B cell (primary cell): ENCODE results near the gene FZD2. TPM values are rescaled to one million over a fixed set of nuclear protein-coding genes. Genes with fewer than 3 reads are reported as not detected.

Experiments
- ATAC-seq: fragments of 200-7000 bp; cut with Tn5 transposase; one replicate; pipeline ENCODE4 v1.10.0; 2021; ENCODE audit warnings: low read depth, mild to moderate bottlenecking, moderate number of reproducible peaks, moderate library complexity
- CTCF ChIA-PET: fragments of 350-600 bp; sonication (Branson Sonifier 250); formaldehyde crosslinking; loops from one replicate; lab custom pipeline; 2021; ENCODE audit warnings: antibody characterized with exemption, inconsistent platforms; lab: Charles Lee
- POLR2A ChIA-PET: fragments of 350-600 bp; sonication (Branson Sonifier 250); formaldehyde crosslinking; loops from one replicate; lab custom pipeline; 2021; ENCODE audit warnings: antibody characterized with exemption; lab: Charles Lee
- DNase-seq: peaks from one replicate; pipeline ENCODE4 v3.0.0; 2013
- H2AFZ ChIP-seq: 2 replicates; pipeline ENCODE4 v1.6.1; 2012; ENCODE audit warnings: mild to moderate bottlenecking, low read depth, low read length; ENCODE audit not compliant: insufficient read depth, poor library complexity, severe bottlenecking
- H3K27ac ChIP-seq, 2 donors: 1 replicate in 1 of 2; 2 replicates in 1 of 2; pipeline ENCODE4 v1.5.1; 2012 to 2013; ENCODE audit warnings: low read length in 2 of 2, mild to moderate bottlenecking in 2 of 2, moderate library complexity in 1 of 2
- H3K27me3 ChIP-seq, 4 experiments: fragments of 200-600 bp in 1 of 4; sonication (generic) in 1 of 4; replicated peaks in 1 of 4; 1 replicate in 2 of 4; 2 replicates in 2 of 4; pipeline versions ENCODE4 v1.6.1 to v1.7.0; 2013 to 2016; ENCODE audit warnings: low read length in 3 of 4, mild to moderate bottlenecking in 2 of 4, mixed read lengths in 1 of 4, moderate library complexity in 1 of 4; ENCODE audit not compliant: insufficient read depth in 4 of 4, control insufficient read depth in 3 of 4; ENCODE audit errors: control extremely low read depth in 1 of 4
- H3K36me3 ChIP-seq, 2 experiments: replicated peaks in 1 of 2; 1 replicate in 1 of 2; 2 replicates in 1 of 2; pipeline versions ENCODE4 v1.6.1 to v1.7.1; 2013; ENCODE audit warnings: low read length in 1 of 2; ENCODE audit not compliant: insufficient read depth in 2 of 2, control insufficient read depth in 1 of 2; ENCODE audit errors: control extremely low read depth in 1 of 2, extremely low read depth in 1 of 2
- H3K4me1 ChIP-seq, 2 donors: fragments of 200-600 bp in 1 of 2; sonication (generic) in 1 of 2; 1 replicate in 1 of 2; 2 replicates in 1 of 2; pipeline versions ENCODE4 v1.5.1 to v1.6.1; 2013 to 2017; ENCODE audit warnings: low read length in 2 of 2; ENCODE audit not compliant: control insufficient read depth in 2 of 2, insufficient read depth in 2 of 2
- H3K4me2 ChIP-seq: replicated peaks from 2 replicates; pipeline ENCODE3; 2012; ENCODE audit warnings: mild to moderate bottlenecking, low read depth, low read length; ENCODE audit not compliant: poor library complexity, severe bottlenecking
- H3K4me3 ChIP-seq, 5 experiments: fragments of 200-600 bp in 1 of 5; sonication (generic) in 1 of 5; 1 replicate in 3 of 5; 2 replicates in 2 of 5; pipeline versions ENCODE4 v1.5.1 to v1.7.0; 2011 to 2016; ENCODE audit warnings: low read length in 4 of 5, mild to moderate bottlenecking in 4 of 5, low read depth in 2 of 5, control low read depth in 1 of 5, moderate library complexity in 1 of 5; ENCODE audit not compliant: insufficient read depth in 1 of 5; ENCODE audit errors: control extremely low read depth in 1 of 5, extremely low read depth in 1 of 5
- H3K79me2 ChIP-seq: fragments of 200-600 bp; sonication (generic); one replicate; pipeline ENCODE4 v1.6.0; 2016; ENCODE audit warnings: low read length; ENCODE audit not compliant: control insufficient read depth, insufficient read depth
- H3K9ac ChIP-seq: fragments of 200-600 bp; sonication (generic); 2 replicates; pipeline ENCODE4 v1.6.1; 2017; ENCODE audit warnings: mild to moderate bottlenecking, low read length, moderate library complexity
- H3K9me3 ChIP-seq, 3 donors: one replicate each; pipeline versions ENCODE4 v1.6.1 to v1.7.1; 2013; ENCODE audit warnings: low read length in 2 of 3; ENCODE audit not compliant: control insufficient read depth in 2 of 3, insufficient read depth in 1 of 3; ENCODE audit errors: control extremely low read depth in 1 of 3
- H4K20me1 ChIP-seq: 2 replicates; pipeline ENCODE4 v1.6.0; 2012; ENCODE audit warnings: mild to moderate bottlenecking, low read length; ENCODE audit not compliant: insufficient read depth, control insufficient read depth, poor library complexity, severe bottlenecking
- H3K27ac Mint-ChIP-seq: one replicate; pipeline ENCODE4 v1.8.0; 2021; ENCODE audit warnings: mixed read lengths
- H3K27me3 Mint-ChIP-seq: one replicate; pipeline ENCODE4 v1.8.0; 2021; ENCODE audit warnings: mixed read lengths
- H3K4me1 Mint-ChIP-seq: one replicate; pipeline ENCODE4 v1.8.0; 2021; ENCODE audit warnings: mixed read lengths
- H3K4me3 Mint-ChIP-seq: one replicate; pipeline ENCODE4 v1.8.0; 2021; ENCODE audit warnings: mixed read lengths
- H3K9me3 Mint-ChIP-seq: one replicate; pipeline ENCODE4 v1.8.0; 2022; ENCODE audit warnings: mixed read lengths; ENCODE audit not compliant: insufficient read depth
- CTCF ChIP-seq: fragments of 200-600 bp; IDR thresholded peaks from one replicate; pipeline ENCODE4 v1.8.0; 2022; ENCODE audit warnings: antibody characterized with exemption, mild to moderate bottlenecking
- EZH2 ChIP-seq: IDR thresholded peaks from 2 replicates; pipeline ENCODE4 v1.6.1; 2012; ENCODE audit warnings: borderline replicate concordance, low read depth, mild to moderate bottlenecking, moderate library complexity, low read length; ENCODE audit not compliant: insufficient read depth, poor library complexity, severe bottlenecking
- WGBS: methylation state at CpG from one replicate; pipeline ENCODE4 v1.1.5; 2013; ENCODE audit warnings: missing lambda C conversion rate; ENCODE audit not compliant: insufficient coverage; 5-methylcytosine and 5-hydroxymethylcytosine counted together
- intact Hi-C: fragments of 100-400 bp; cut with micrococcal nuclease; formaldehyde crosslinking; loops from one replicate; pipeline ENCODE4 v1.10.0; 2022
- polyA plus RNA-seq: library from polyadenylated mRNA; depleted of rRNA; stranded (reverse); fragments of >200 nt; gene quantifications from 2 replicates; pipeline ENCODE4 v1.2.3, GENCODE V29; 2012
- total RNA-seq, 2 donors: library from RNA; stranded (reverse); fragments of 120-200 nt in 1 of 2; gene quantifications; 1 replicate in 1 of 2; 2 replicates in 1 of 2; pipeline versions ENCODE4 v1.2.3 to v1.2.4, GENCODE V29; 2013 to 2022

FZD2 gene
- total and polyA plus RNA-seq, 2 donors (not counting 1 experiment from before 2014, with no cell fraction given) = 1.6 to 2.5 TPM

- POLR2A ChIA-PET = no interaction called here
- peaks cover 26% of the 10 kb centered on the region for H3K27me3 Mint-ChIP-seq
- TF ChIP-seq CTCF = no peak
- TF ChIP-seq EZH2 = no peak
- H3K27me3 ChIP-seq = peaks cover 0 to 6% (median 1%) of the 10 kb centered on the region in 4 experiments
- H4K20me1 ChIP-seq = no peaks in the 10 kb centered on the region
- no peak overlapping the region for H3K9ac ChIP-seq
- H2AFZ ChIP-seq = no peak overlapping the region
- no peak overlapping the region for H3K27ac Mint-ChIP-seq
- intact Hi-C loops = no loop called here
- H3K9me3 Mint-ChIP-seq = no peaks in the 10 kb centered on the region
- ATAC-seq (no peak), DNase-seq (no peak)
- H3K4me2 ChIP-seq = no peak overlapping the region
- no peaks in the 10 kb centered on the region for H3K4me1 ChIP-seq
- no peak overlapping the region for H3K27ac ChIP-seq
- H3K36me3 ChIP-seq = no peaks in the 10 kb centered on the region
- no peaks in the 10 kb centered on the region for H3K9me3 ChIP-seq
- H3K4me1 Mint-ChIP-seq = no peaks in the 10 kb centered on the region
- WGBS = 69% methylated on average over 9 of the region's 10 CpGs
- no peak overlapping the region for H3K4me3 ChIP-seq
- H3K4me3 Mint-ChIP-seq = no peak overlapping the region
- CTCF ChIA-PET = no interaction called here
- no peaks in the 10 kb centered on the region for H3K79me2 ChIP-seq
These were observed 38.0 kb downstream of the FZD2 start for GRCh38 chr17:44595216-44595775.

- no peak for ATAC-seq
- Mint-ChIP-seq H3K27ac (no peak overlapping the region), H3K4me1 (no peaks in the 10 kb centered on the region), H3K27me3 (peaks cover 33% of the 10 kb centered on the region), H3K4me3 (no peak overlapping the region), H3K9me3 (no peaks in the 10 kb centered on the region)
- Histone ChIP-seq H4K20me1 (no peaks in the 10 kb centered on the region), H3K9me3 (no peaks in the 10 kb centered on the region), H3K79me2 (no peaks in the 10 kb centered on the region), H3K4me1 (no peaks in the 10 kb centered on the region), H3K27me3 (peaks cover 0 to 8% (median 1%) of the 10 kb centered on the region in 4 experiments), H3K4me3 (no peak overlapping the region), H3K4me2 (no peak overlapping the region), H3K36me3 (no peaks in the 10 kb centered on the region), H3K27ac (no peak overlapping the region), H2AFZ (no peak overlapping the region), H3K9ac (no peak overlapping the region)
- TF ChIP-seq EZH2 (no peak), CTCF (no peak)
- ChIA-PET CTCF (no interaction called here), POLR2A (no interaction called here)
- 70% methylated on average over 2 of the region's 5 CpGs for WGBS
- no peak for DNase-seq
- intact Hi-C loops = no loop called here
These were observed 41.0 kb downstream of the FZD2 start for GRCh38 chr17:44598329-44598728.
